Activated CD4-positive, alpha-beta T cell treated with anti-CD3 and anti-CD28 coated beads, Interleukin-2, amount 50 U/mL, for 48 hours (primary cell): Measurements from ENCODE around the gene USP3.

Experiments used
- DNase-seq, 2 experiments: peaks; one replicate each; pipeline ENCODE4 v3.0.0-alpha.2; 2020

USP3 gene, protein sequence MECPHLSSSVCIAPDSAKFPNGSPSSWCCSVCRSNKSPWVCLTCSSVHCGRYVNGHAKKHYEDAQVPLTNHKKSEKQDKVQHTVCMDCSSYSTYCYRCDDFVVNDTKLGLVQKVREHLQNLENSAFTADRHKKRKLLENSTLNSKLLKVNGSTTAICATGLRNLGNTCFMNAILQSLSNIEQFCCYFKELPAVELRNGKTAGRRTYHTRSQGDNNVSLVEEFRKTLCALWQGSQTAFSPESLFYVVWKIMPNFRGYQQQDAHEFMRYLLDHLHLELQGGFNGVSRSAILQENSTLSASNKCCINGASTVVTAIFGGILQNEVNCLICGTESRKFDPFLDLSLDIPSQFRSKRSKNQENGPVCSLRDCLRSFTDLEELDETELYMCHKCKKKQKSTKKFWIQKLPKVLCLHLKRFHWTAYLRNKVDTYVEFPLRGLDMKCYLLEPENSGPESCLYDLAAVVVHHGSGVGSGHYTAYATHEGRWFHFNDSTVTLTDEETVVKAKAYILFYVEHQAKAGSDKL

DNA sequence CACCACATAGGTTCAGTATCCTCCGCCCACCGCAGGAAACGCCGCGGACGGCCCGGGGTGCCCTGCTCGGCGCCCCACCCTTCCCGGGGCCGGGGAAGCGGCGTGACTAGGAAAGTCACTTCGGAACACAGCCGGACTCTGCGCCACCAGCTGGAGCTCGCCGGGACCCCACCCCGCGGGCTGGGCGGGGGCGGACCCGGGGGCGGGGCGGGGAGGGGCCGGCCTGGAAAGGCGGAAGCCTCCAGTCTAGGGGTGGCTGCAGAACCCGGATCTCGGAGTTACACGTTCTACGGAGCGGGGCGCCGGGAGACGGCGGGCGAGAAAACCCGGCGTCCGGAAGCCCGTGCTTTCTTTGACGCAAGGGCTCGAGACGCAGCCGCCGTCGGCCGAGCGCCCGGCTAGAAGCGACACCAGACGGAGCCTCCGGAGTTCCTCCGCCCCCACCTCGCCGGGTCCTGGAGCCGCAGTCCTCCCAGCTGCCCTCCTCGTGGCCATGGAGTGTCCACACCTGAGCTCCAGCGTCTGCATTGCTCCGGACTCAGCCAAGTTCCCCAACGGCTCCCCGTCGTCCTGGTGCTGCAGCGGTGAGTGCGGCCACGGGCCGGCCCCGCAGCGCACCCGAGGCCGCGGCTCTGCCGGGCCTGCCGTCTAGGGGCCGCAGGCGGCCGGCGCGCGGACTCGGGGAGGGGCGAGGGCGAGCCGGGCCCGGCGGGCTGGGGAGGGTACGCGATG, at the start of gene USP3:
Gene USP3, plus strand, starts transcription at position 347 of the 732 bp plus-strand sequence. Its CDS starts 147 bp downstream, at position 494.
- peak; percentile 93 to 94 for DNase-seq

DNA sequence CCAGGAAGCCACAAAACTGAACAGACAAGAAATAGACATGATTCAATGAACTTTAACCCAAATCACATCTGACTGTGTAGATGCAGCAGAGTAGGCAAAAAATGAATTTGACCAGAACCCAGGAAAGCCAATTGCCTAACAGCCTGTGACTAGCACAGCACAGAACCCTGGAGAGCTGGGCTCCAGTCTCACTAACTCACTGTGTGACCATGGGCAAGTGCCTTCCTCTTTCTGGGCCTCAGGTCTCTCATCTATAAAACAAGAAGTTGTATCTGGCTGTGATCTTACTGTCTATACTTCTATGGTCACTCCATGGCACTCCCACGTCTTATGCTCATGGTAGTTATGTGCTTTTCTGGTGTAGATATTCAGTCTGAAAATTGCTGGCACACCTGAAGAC, 48.1 kb upstream of the USP3 start:
- DNase-seq, result no peak

DNA sequence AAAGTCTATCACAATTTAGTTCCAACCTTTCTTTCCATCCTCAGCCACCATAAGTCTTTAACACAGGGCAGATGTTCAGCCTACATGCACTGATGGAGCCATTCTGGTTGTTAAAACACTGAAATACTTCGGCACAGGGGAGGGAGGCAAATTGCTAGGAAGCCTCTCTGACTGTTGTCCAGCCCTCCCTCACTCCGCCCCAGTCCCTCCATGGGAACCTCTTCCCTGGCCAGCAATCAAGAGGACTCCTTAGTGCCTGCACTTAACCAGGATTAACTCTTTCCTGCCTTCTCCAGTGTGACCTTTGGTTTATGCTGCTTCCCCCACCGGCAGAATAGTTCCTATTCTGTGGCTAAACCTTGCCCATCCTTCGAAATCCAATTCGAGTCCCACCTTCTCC, 47.0 kb upstream of the USP3 start:
- DNase-seq, result no peak

DNA sequence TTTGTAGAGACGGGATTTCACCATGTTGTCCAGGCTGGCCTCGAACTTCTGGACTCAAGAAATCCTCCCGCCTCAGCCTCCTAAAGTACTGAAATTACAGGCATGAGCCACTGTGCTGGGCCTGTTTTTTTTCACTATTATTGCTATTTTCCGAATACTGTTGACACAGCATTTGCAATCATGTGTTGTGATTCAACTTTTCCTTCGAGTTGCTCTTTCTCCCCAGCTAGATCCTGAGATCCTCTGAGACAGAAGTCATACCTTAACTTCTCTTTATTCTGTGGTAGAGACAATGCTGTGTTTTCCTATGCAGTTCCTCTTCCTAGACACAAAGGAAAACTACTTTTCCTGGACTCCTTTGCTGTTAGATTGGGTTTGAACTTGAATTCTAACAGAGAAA, 46.4 kb upstream of the USP3 start:
- no peak for DNase-seq

DNA sequence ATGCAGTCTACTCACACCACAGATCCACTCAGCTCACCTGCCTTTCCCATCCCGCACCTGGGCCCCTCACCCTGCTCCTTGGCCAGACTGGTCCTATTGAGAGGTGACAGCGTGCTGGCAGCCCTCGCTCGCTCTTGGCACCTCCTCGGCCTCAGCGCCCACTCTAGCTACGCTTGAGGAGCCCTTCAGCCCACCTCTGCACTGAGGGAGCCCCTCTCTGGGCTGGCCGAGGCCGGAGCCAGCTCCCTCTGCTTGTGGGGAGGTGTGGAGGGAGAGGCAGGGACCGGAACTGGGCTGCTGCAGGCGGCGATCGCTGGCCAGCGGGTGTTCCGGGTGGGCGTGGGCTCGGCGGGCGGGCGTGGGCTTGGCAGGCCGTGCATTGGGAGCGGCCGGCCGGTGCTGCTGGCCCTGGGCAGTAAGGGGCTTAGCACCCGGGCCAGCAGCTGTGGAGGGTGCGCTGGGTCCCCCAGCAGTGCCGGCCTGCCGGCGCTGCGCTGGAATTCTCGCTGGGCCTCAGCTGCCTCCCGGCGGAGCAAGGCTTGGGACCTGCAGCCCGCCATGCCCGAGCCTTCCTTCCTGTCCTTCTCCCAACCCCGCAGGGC, 45.5 kb upstream of the USP3 start:
- DNase-seq, result no peak

DNA sequence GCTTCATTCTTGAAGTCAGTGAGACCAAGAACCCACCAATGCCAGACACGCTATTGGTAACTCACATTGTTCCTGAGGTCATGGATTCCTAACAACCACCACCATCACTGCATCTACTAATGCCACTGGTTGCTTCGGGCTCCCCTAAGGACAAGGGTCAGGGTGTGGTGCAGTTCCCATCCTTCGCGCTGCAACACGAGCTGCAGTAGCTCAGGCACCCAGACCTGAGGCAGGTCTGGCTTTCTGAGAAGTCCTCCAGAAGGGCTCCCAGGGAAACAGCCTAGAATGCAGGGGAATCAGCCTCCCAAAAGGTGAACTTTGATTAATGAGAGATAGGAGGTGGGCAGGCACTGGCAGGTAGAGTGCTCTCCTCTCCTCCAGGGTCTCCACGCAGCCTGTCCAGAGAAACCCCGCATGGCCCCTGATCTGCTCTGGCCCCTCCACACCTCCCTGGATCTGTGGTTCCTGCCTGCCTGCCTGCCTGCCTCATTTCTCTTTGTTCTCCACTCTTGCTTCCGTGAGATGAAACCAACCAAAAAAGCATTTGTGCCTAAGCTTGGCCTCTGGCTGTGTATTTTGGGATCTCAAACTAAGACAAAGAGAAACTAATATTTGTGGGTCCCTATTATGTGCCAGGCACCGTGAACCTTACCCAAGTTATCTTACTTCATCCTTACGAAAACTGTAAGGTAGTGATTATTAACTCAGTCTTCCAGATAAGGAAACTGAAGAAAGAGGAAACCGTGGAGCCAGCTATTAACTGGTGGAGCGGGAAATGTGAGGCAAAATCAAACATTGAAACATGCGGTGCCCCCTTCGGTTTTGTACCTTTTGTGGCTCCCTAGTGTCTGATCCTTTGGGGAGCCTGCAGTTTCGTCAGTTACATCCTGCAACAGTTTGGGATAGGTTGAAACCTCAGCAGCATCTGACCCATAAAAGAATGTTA, 43.9 kb upstream of the USP3 start:
- DNase-seq, result no peak

DNA sequence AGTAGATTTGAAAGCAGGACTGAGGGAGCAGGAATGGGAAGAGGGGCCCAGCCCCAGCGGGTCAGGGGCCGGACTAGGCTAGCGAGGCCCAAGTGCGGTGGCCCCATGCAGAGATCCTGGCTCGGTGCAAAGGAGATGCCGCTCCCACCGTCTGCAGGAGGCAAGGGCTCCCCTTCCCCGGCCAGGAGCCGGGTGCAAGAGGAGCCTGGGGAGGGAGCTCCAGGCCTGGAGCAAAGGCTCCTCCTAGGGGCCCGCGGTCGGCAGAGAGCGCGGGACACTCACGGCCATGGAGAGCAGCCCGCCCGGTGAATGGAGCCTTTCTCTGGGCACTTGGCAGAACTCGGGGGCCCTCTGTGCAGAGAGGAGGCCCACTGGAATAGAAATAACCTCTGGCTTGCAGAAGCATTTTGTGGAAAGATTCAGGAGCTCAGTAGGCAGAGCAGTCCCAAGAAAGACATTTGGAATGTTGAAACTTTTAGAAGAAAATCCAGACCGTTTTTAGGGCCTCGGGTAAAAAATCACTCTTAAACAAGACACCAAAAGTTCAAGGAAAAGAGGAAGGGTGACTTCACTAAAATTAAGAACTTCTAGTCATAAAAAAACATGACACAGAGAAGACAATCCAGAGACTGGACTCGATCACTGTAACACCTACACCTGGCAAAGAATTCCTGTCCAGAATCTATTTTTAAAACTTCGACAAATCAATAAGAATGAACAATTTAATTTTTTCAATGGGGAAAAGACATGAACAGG, 43.0 kb upstream of the USP3 start:
- DNase-seq, result no peak

DNA sequence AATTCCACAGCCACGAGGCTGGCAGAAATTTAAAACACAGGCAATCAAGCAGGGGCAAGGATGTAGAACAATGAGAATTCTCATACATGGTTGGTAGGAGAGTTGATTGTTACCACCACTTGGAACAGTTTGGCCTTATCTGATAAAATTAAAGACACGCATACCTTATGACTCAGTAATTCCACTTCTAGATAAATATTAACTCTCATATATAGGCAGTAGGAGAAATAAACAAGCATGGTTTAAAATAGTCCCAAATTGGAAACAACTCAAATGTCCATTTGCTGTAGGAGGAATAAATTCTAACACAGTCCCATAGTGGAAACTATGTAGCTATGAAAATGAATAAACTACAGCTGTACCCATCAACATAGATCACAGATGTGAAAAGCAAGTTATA, 42.3 kb upstream of the USP3 start:
- no peak for DNase-seq

DNA sequence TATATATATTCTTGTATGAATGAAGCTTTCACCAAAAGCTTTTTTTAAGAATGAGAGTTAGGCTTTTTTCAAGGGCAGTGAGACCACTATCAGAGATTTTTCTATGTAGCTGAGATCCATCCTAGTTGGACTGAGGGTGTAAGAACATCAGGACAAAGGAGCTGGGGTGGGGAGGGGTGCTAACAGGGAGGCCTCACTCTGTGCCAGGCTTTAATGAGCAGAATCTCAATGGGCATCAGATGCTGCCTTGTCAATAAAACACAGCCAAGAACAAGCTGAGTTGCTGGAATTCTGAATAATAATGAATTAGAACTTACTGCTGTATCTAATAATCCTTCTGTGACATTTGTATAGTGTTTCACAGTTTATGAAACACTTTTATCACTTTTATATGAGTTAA, 41.4 kb upstream of the USP3 start:
- DNase-seq, result no peak

DNA sequence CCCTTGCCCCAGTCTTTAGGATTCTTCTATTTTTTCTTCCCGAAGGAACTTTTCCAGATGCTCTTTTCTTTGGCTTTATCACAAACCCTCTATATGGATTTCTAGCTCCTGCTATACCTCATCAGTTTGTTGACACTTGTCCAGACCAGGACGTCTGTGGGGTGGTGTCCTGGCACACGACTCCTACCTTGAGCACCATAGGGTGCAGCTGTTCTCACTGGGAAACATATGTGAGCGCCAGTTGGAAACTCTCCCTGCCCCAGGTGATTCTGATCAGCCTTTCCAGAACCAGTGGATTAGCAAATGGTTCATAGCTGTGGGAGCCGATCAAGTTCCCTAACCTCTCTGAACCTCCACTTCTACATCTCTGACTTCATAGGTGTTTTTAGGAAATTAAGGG, 40.6 kb upstream of the USP3 start:
- no peak for DNase-seq

DNA sequence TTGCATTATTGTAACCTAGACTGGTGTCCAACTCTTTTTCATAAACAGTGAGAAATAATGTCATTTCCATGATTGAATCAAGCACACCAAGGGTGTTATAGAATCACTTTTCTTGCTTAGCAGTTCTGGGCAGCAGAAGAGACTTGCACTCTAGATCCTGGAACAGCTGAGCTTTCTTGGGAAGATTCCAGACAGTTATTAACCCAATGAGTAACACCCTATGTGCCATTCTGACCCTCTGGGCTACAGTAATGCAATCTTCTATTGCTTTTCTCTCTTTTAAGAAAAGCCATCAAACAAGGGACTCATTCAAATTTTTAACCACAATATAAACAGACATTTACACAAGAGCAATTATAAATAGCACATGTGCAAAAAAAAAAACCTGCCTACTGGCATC, 39.3 kb upstream of the USP3 start:
- DNase-seq, result no peak

DNA sequence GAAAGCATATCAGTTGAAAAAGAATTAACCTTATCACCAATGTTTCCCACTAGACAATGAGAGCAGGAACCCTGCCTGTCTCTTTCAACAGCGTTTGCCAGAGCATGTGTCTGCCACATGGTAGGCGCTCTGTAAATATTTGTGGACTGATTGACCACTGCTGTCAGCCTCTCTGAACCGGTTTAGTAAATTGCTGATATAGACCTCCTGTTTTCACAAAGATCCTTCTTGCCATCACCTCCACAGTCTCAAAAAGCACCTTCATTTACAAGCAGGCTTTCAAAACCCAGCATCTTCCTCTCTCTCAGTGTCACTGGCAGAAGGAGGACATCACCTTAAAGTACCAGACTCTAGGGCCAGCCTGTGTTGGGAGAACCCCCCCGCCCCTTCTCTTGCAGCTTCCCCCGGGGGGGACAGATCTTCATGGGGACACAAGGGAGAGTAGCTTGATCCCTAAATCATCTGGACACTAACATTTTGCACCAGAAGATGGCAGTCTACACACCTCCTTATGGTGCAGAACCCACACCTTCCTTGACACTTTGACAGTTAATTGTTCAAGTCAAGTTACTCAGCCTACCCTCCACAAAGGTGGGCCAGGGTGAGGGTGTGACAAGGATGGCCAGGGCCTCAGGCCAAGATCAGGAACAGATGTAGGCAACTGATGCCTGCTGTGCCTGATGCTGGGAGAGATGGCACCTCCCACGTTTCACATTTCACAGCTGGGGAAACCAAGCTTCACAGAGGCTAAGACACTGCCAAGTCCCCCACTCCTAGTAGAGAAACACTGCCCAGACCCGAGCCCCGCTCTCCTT, 37.8 kb upstream of the USP3 start:
- DNase-seq, result peak in 1 of 2 experiments; percentile 41

DNA sequence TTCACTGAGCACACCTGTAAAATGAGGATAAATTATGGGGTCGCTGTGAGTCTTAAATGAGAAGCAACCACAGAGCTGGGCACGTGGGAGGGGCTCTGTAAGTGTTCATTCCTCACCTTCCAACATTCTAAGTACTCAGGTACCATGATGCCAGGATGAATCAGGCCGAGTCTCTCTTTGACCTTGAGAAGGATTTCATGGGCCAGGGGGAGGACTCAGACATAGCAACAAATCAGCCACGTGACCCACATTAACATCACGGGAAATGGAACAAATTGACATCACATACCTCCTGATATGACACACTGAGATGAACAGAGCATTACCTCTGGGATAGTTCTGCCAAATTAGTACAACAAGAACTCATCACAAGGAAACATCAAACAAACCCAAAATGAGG, 35.2 kb upstream of the USP3 start:
- DNase-seq, result peak; percentile 27 to 52

DNA sequence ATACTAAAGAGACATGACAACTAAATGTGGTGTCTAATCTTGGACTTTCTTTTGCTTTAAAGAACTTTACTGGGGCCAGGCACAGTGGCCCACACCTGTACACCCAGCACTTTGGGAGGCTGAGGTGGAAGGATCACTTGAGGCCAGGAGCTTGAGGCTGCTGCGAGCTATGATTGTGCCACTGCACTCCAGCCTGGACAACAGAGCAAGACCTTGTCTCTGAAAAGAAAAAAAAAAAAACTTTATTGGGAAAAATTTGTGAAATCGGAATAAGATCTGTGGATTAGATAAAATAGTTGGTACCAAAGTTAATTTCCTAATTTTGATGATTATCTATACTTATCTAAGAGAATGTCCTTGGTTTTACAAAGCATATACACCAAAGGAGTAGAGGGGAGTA, 34.4 kb upstream of the USP3 start:
- no peak for DNase-seq

DNA sequence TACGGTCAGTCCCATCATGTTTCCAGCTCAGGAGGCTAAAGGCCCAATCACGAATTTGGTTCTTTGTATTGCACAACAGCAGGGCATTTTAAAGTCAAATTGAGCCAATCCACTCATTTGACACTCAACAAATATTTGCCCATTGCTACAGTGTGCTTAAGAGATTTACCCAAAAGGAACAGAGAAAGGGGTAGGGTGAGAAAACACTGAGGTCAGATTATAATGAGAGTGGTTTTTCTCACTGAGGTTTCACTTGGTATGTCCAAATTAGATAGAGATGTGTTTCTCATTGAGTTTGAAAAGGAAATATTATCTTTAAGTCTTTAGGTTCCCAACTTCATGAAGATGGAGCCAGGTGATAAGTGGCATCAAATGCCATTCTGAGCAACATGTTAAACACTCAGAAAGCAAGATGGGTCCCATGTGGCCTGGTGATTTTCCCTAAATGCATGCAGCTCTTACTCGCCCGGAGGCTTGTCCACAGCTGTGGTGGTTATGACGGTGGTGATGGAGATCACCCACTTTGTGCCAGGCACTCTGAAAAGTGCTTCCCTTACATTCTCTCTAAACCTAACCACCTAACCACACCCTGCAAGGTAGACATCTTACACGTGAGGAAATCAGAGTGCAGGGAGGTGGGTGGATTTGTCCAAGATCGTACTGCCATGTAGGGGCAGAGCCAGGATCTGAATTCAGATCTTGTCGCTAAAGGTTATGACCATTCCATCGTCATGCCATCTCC, 31.2 kb upstream of the USP3 start:
- no peak for DNase-seq

DNA sequence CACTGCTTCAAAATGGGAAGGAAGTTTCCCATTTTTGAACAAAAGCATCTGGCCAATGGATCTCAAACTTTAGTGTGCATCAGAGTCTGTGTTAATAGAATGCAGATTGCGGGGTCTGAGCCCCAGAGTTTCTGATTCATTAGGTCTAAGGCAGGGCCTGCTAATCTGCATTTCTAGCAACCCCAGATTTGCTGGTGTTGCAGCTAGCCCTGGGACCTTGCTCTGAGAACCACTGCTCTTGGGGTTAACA, 30.7 kb upstream of the USP3 start:
- no peak for DNase-seq

DNA sequence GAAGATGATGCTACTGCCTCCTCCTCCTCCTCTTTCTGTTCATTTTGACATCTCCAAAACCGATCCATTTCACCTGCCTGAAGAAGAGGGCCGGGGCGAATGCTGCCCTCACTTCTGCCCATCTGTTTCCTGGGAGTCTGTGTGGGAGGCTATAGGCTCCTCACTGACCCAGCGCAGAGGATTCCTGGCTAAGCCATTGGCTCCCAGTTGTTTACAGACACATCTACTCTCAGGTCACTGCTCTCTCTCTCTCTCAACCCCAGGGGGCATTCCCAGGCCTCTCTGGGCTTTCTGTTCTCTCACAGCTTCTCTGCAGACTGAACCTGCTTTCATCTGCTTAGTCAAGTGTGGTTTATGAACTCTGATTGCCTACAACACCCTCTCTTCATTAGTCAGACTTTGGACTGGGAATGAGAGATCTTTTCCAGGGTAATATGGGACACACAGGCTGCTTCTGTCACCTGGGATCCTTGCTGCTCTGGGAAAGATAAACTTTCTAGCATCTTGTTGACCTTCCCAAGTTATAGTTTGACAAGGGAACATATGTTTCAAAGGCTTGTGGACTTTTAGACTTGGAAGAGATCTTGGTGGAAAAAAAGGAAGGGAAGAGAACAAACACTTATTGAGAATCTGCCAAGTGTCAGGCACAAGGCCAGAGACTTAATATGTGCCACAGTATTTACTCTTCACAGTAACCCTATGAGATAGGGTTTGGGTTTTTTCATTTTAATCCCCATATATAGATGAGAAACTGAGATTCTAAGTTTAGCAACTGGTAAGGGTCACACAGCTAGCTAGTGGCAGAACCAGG, 30.2 kb upstream of the USP3 start:
- DNase-seq, result peak; percentile 62 to 75

DNA sequence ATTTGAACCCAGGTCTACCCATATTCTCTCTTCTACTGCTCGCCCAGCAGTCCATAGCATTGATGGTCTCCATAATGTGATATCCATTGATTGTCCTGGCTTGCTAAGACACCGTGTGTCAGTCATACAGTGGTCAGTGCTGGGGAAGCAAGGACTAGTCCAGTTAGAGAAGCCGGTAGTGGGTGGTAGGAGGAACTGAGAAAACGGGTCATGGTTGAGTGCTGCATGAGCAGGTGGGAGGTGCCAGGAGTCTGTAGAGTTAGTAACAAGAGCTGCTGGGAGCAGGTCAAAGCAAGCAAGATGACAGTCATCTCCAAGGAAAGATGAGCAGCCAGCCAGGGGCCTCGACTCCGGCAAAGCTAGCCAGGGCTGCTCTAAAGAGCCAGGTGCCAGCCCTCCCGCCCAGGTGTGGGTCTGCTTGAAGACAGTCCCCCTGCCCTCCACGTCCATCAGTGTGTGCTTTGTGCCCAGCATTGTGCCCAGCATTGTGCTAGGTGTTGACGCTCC, 29.5 kb upstream of the USP3 start:
- DNase-seq, result no peak

DNA sequence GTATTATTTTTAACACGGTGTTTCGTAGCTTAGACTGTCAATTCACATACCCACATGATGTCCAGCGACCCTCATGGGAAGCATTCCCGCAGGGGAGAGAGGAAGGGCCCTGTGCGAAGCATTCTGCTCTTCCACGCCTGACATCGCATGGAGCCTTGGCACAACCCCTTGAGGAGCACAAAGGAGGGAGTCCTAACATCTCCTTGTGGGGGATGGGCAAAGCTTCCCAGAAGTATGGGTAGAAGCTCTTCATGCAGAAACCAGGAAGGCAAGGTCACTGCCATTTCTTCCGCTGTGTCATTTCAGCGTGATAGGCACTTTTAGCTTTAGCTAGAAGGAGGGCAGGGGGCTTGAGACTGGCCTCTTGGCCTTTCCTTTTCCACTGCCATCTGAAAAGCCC, 28.7 kb upstream of the USP3 start:
- no peak for DNase-seq
